HUES6 (cell line): Measurements from ENCODE around the gene SEZ6L.

ENCODE experiments used
- H3K27ac ChIP-seq: 2 replicates; pipeline ENCODE4 v1.7.0; 2013; ENCODE audit warnings: low read depth, mild to moderate bottlenecking, low read length, inconsistent platforms
- H3K27me3 ChIP-seq: 2 replicates; pipeline ENCODE4 v1.6.1; 2013; ENCODE audit warnings: low read length; ENCODE audit not compliant: control insufficient read depth, insufficient read depth
- H3K36me3 ChIP-seq: 2 replicates; pipeline ENCODE4 v1.6.1; 2013; ENCODE audit warnings: low read length; ENCODE audit not compliant: control insufficient read depth, insufficient read depth
- H3K4me1 ChIP-seq: 2 replicates; pipeline ENCODE4 v1.6.1; 2013; ENCODE audit warnings: low read length; ENCODE audit not compliant: control insufficient read depth, insufficient read depth
- H3K4me3 ChIP-seq: 2 replicates; pipeline ENCODE4 v1.5.1; 2013; ENCODE audit warnings: low read depth, low read length
- H3K9ac ChIP-seq: one replicate; pipeline ENCODE4 v1.6.1; 2013; ENCODE audit warnings: mild to moderate bottlenecking, low read length
- H3K9me3 ChIP-seq: 2 replicates; pipeline ENCODE4 v1.6.1; 2013; ENCODE audit warnings: low read depth, low read length; ENCODE audit not compliant: control insufficient read depth, insufficient read depth

SEZ6L gene

GRCh38 chr22:26273011-26273675 lies 103.9 kb downstream of the SEZ6L start:
- Histone ChIP-seq H3K4me1 (peaks cover 11% of the 10 kb centered on the region; the same call in 1 of the 2 replicates), H3K27ac (no peak overlapping the region), H3K27me3 (0 out of 2 replicates have a peak, but pooled peaks cover 3% of the 10 kb centered on the region), H3K36me3 (no peaks in the 10 kb centered on the region), H3K9me3 (no peaks in the 10 kb centered on the region), H3K4me3 (no peak overlapping the region), H3K9ac (no peak overlapping the region)

GRCh38 chr22:26276529-26277160 lies 107.4 kb downstream of the SEZ6L start:
- Histone ChIP-seq H3K9me3 (no peaks in the 10 kb centered on the region), H3K36me3 (no peaks in the 10 kb centered on the region), H3K4me3 (no peak overlapping the region), H3K27me3 (peaks cover 5% of the 10 kb centered on the region; the same call in 1 of the 2 replicates), H3K9ac (no peak overlapping the region), H3K4me1 (peaks cover 11% of the 10 kb centered on the region; the same call in 1 of the 2 replicates), H3K27ac (no peak overlapping the region)

- H3K27me3 ChIP-seq, result peaks cover 5% of the 10 kb centered on the region; the same call in 1 of the 2 replicates
- H3K4me3 ChIP-seq, result no peak overlapping the region
- H3K4me1 ChIP-seq, result no peaks in the 10 kb centered on the region
- no peak overlapping the region for H3K27ac ChIP-seq
- H3K9ac ChIP-seq, result no peak overlapping the region
- H3K9me3 ChIP-seq, result no peaks in the 10 kb centered on the region
- no peaks in the 10 kb centered on the region for H3K36me3 ChIP-seq
Observed at GRCh38 chr22:26281941-26282340, 112.7 kb downstream of the SEZ6L start.

- no peak overlapping the region for H3K27ac ChIP-seq
- H3K9ac ChIP-seq, result no peak overlapping the region
- H3K9me3 ChIP-seq, result no peaks in the 10 kb centered on the region
- no peaks in the 10 kb centered on the region for H3K4me1 ChIP-seq
- H3K27me3 ChIP-seq, result peaks cover 5% of the 10 kb centered on the region; the same call in 1 of the 2 replicates
- H3K36me3 ChIP-seq, result no peaks in the 10 kb centered on the region
- no peak overlapping the region for H3K4me3 ChIP-seq
Observed at GRCh38 chr22:26283330-26283729, 114.1 kb downstream of the SEZ6L start.

GRCh38 chr22:26285632-26286031 lies 116.4 kb downstream of the SEZ6L start:
- H3K9ac ChIP-seq, result no peak overlapping the region
- no peaks in the 10 kb centered on the region for H3K36me3 ChIP-seq
- no peak overlapping the region for H3K4me3 ChIP-seq
- H3K27me3 ChIP-seq, result no peaks in the 10 kb centered on the region
- no peak overlapping the region for H3K27ac ChIP-seq
- H3K9me3 ChIP-seq, result no peaks in the 10 kb centered on the region
- H3K4me1 ChIP-seq, result no peaks in the 10 kb centered on the region

GRCh38 chr22:26286091-26286820 lies 117.0 kb downstream of the SEZ6L start:
- Histone ChIP-seq H3K36me3 (no peaks in the 10 kb centered on the region), H3K9ac (no peak overlapping the region), H3K27ac (no peak overlapping the region), H3K9me3 (no peaks in the 10 kb centered on the region), H3K27me3 (no peaks in the 10 kb centered on the region), H3K4me3 (no peak overlapping the region), H3K4me1 (no peaks in the 10 kb centered on the region)

- Histone ChIP-seq H3K27ac (no peak overlapping the region), H3K4me1 (no peaks in the 10 kb centered on the region), H3K27me3 (no peaks in the 10 kb centered on the region), H3K9ac (no peak overlapping the region), H3K9me3 (no peaks in the 10 kb centered on the region), H3K36me3 (no peaks in the 10 kb centered on the region), H3K4me3 (no peak overlapping the region)
Observed at GRCh38 chr22:26287382-26288225, 118.3 kb downstream of the SEZ6L start.

DNA sequence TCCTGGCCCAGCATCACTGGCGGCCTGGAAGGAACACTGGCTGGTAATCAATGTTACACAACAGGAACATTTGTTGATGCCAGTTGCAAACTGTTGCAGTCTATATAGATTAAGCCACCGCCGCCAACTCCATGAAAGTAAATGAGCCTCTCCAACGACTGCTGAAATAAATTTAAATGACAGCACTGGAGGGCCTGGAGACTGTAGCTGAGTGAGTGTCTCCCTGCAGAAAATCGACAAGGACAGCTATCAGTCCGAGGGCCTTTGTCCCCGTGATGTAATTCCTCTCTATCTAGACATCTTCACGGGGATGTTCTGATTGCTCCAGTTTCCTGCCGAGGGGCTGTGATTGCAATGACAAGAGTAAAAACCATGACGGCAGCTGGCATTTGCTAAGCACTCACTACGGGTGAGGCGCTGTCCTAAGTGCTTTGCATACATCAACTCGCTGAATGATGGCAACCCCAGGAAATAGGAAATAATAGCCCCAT lies 120.4 kb downstream of the SEZ6L start:
- no peak overlapping the region for H3K4me3 ChIP-seq
- H3K27ac ChIP-seq, result no peak overlapping the region
- no peaks in the 10 kb centered on the region for H3K9me3 ChIP-seq
- H3K27me3 ChIP-seq, result no peaks in the 10 kb centered on the region
- peaks cover 7% of the 10 kb centered on the region for H3K4me1 ChIP-seq
- no peak overlapping the region for H3K9ac ChIP-seq
- H3K36me3 ChIP-seq, result no peaks in the 10 kb centered on the region

DNA sequence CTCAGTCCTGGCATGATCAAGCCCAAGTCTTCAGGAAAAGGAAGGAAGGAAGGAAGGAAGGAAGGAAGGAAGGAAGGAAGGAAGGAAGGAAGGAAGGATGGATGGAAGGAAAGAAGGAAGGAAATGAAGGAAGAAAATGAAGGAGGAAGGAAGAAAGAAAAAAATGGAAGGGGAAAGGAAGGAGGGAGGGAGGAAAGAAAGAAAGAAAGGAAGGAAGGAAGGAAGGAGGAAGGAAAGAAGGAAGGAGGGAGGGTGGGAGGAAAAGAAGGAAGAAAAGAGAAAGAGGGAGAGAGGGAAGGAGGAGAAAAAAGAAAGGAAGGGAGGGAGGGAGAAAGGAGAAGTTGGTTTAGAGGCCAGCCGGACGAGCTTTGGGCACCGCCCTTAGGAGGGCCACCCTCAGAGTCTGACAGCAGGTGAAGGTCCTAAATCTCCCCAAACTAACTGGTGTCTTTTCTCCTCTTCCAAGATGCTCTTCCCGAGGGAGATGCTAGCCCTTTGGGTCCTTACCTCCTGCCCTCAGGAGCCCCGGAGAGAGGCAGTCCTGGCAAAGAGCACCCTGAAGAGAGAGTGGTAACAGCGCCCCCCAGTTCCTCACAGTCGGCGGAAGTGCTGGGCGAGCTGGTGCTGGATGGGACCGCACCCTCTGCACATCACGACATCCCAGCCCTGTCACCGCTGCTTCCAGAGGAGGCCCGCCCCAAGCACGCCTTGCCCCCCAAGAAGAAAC lies 122.8 kb downstream of the SEZ6L start:
- no peaks in the 10 kb centered on the region for H3K9me3 ChIP-seq
- no peak overlapping the region for H3K9ac ChIP-seq
- no peak overlapping the region for H3K4me3 ChIP-seq
- no peak overlapping the region for H3K27ac ChIP-seq
- no peaks in the 10 kb centered on the region for H3K27me3 ChIP-seq
- H3K36me3 ChIP-seq, result no peaks in the 10 kb centered on the region
- H3K4me1 ChIP-seq, result peaks cover 22% of the 10 kb centered on the region

DNA sequence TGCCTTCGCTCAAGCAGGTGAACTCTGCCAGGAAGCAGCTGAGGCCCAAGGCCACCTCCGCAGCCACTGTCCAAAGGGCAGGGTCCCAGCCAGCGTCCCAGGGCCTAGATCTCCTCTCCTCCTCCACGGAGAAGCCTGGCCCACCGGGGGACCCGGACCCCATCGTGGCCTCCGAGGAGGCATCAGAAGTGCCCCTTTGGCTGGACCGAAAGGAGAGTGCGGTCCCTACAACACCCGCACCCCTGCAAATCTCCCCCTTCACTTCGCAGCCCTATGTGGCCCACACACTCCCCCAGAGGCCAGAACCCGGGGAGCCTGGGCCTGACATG lies 123.4 kb downstream of the SEZ6L start:
- H3K9ac ChIP-seq, result no peak overlapping the region
- H3K27ac ChIP-seq, result no peak overlapping the region
- H3K9me3 ChIP-seq, result no peaks in the 10 kb centered on the region
- no peak overlapping the region for H3K4me3 ChIP-seq
- H3K27me3 ChIP-seq, result no peaks in the 10 kb centered on the region
- no peaks in the 10 kb centered on the region for H3K36me3 ChIP-seq
- peaks cover 22% of the 10 kb centered on the region for H3K4me1 ChIP-seq
